T follicular helper cell (primary cell): Measurements from ENCODE around the gene DTD2.
A peak's percentile ranks its signal among the peaks of the same experiment; 100 is the strongest.
"Not testable (repeated sequence)": the region's sequence is repeated elsewhere in the genome, so short reads cannot be mapped to it uniquely, and the experiment has no call there.

Source experiments
- DNase-seq: peaks from one replicate; pipeline ENCODE4 v3.0.0-alpha.2; 2020; ENCODE audit warnings: low read depth
- total RNA-seq, 2 experiments: gene quantifications; one replicate each; lab custom pipeline; 2026; lab: John Stamatoyannopoulos, UW

DTD2 gene
- 14.0 to 22.2 reads per million in 2 experiments for total RNA-seq

DNA sequence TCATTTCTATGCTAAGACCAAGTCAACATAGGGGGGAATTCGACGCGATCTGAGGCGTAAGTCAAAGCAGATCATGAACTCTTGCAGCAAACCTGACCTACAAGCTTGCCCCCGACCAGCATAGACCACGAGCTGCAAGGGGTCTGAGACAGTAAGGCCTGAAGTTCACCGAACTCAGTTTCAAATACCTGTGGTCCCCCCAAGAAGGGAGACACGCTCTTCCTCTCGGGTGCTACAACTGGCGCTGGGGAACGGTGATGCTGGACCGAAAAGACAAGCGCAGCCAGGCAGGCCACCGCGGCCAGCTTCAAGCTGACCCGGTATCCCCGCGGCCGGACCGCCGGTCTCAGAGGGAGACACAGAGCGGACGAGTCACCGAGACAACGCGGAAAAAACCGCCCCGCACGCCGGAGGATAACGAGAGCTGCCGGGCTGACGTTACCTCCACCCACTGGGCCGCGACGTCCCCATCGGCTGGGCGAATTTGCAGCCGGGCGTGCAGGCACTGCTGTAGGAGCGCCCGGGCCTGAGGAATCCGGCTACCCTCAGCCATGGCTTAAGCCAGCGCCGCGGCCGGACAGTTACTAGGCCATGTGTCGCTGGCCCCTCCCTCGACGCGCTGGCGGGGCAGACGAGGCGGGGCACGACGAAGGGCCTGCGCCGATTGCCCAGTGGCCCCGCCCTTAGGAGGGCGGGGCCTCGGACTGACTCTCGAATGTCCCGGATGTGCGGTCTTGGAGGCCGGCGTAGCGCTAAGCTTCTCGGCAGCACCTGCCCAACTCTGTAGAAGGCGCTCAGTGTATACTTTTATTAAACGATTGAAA lies at the start of gene DTD2:
Gene DTD2 (minus strand): TSS at position 666 of the 824 bp plus-strand sequence. CDS start 113 bp downstream, at position 553.
- DNase-seq = peak; percentile 89

- no peak for DNase-seq
Measured at GRCh38 chr14:31505411-31505810, 48.1 kb upstream of the DTD2 start.

GRCh38 chr14:31501870-31502269 lies 44.6 kb upstream of the DTD2 start:
- no peak for DNase-seq

- no peak for DNase-seq
Measured at GRCh38 chr14:31492759-31493498, 35.6 kb upstream of the DTD2 start.

- DNase-seq = no peak
Measured at GRCh38 chr14:31489691-31490090, 32.4 kb upstream of the DTD2 start.

- no peak for DNase-seq
Measured at GRCh38 chr14:31487886-31488285, 30.6 kb upstream of the DTD2 start, which contains the start of gene GPR33. Gene GPR33, minus strand, starts transcription at chr14:31488039. Its CDS starts 4,074 bp downstream, at chr14:31483965.

DNA sequence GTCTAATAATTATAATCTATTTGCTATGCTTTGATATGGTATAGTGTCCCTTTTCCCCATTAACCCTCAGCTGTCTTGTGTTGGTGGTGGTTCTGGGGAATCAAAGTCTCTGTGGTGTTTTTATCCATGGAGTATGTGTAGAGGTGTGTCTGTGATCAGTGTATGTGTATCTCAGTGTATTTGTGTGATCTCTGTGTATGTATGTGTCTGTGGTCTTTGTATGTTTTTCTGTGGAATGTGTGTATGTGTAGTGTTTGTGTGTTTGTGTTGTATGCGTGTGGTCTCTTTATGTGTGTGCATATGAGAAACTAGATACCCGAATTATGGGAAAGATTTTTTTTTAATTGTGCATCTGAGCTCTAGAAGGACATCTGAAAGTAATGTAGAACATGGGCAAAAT lies 29.5 kb upstream of the DTD2 start:
- DNase-seq = no peak

GRCh38 chr14:31484754-31485153 lies 27.4 kb upstream of the DTD2 start:
- no peak for DNase-seq

- no peak for DNase-seq
Measured at GRCh38 chr14:31480156-31480555, 22.9 kb upstream of the DTD2 start.

GRCh38 chr14:31479027-31479426 lies 21.7 kb upstream of the DTD2 start:
- no peak for DNase-seq

DNA sequence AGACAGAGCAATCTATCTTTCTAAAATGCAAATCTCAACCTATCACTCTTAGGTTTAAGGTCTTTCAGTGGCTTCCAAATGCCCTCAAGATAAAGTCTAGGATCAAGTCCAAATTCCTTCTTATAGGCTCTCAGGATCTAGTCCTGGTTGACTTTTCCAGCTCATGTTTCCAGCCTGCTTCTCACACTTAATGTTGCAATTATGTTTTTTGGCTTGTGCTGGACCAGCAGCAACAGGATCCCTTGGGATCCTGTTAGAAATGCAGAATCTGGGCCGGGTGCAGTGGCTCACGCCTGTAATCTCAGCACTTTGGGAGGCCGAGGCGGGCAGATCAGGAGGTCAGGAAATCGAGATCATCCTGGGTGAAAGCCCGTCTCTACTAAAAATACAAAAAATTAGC lies 19.9 kb upstream of the DTD2 start:
- DNase-seq = no peak

DNA sequence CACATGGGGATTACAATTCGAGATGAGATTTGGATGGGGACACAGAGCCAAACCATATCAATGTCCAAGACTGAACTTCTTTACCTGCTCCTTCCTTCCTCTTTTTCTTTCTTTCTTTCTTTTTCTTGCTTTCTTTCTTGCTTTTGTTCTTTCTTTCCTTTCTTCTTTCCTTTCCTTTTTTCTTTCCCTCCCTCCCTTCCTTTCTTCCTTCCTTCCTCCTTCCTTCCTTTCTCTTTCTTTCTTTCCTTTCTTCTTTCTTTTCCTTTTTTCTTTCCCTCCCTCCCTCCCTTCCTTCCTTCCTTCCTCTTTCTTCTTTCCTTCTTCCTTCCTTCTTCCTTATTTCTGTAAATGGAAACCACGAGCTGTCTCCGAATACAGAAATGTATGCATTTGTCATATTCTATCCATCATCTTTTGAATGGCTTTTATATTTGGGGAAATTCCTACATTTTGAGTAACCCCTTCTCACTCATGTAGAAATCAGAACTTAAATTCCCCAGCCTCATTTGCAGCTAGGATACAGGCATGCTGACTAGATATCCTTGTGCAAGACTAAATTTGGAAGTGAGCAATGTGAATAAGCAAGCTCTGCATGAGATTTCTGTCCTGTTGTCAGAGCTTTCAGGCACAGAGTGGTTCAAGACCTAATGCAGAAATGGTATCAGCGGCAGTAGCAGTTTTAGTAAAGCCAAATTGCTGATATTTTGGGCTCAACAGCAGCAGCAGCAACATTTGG lies 19.0 kb upstream of the DTD2 start:
- no peak for DNase-seq

GRCh38 chr14:31466554-31466953 lies 9.2 kb upstream of the DTD2 start:
- no peak for DNase-seq

DNA sequence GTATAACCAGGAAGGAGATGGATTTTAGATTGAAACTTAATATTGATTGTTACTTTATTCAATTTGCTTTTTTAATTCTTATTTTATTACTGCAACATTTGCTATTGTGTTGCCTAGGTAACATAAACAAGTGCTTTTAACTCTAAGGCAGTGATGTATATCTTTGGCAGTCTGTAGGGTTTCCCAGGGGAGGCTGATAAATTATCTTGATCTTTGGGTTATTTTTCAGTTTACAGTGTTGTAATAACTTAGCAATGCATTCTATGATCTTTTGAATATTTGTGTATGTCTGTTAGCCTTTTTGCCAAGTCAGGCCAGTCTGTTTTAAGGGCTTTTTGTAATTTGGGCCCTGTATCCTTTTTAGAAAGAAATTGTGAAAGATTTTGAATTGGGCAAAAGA lies 7.8 kb upstream of the DTD2 start:
- no peak for DNase-seq

DNA sequence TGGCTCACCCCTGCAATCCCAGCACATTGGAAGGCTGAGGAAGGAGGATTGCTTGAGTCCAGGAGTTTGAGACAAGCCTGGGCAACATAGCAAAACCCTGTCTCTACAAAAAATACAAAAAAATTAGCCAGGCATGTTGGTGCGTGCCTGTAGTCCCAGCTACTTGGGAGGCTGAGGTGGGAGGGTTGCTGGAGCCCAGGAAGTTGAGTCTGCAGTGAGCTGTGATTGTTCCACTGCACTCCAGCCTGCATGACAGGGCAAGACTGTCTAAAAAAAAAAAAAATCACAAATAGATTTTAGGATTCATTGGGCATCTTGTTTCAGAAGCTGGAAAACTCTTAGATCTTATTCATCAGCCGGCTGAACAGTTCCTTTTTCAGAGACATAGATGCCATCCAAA lies 5.1 kb upstream of the DTD2 start:
- DNase-seq = not testable (repeated sequence)

- no peak for DNase-seq
Measured at GRCh38 chr14:31461545-31461944, 4.2 kb upstream of the DTD2 start.

DNA sequence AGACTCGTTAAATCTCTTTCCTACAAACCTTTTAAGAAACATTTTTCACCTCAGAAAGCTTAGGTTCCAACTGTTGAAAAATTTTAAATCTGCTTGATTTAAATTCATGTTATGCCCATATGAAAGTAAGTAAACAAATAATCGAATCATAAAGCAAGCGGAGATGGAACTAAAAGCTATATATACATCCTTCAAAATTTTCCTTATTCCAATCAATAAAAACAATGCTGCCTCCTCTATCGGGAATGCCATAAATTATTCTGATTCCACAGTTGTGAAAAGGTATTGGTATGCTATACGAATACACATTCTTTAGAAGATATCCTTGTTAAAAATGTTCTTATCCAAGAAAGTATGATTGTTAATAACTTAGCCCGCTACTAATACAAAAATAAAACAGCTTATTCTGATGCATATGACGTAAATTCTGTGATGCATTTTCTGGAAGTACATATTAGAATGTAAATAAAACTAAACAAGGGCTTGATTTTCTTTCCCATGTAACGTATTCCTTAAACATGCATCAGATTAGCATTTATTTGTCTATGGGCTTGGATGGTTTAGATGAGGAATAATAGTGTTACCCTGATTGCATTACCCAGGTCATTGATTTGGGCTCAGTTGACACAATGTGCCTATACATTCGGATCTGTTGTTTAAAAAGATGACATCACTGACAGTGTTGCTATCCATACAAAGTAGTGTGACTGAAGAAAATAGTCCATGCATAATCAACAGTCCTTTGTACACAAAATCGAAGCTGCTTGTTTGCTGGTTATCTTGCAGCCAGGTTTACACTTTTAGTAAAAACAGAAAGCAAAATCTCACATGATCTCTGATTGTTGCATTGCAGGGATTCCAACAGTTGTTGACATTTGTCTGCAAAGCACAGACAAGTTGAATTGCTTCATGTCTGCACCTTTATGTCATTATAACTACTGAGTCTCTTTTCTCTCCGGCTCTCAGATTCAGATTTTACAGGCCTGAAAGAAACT lies 656 bp upstream of the DTD2 start:
- DNase-seq = no peak

DNA sequence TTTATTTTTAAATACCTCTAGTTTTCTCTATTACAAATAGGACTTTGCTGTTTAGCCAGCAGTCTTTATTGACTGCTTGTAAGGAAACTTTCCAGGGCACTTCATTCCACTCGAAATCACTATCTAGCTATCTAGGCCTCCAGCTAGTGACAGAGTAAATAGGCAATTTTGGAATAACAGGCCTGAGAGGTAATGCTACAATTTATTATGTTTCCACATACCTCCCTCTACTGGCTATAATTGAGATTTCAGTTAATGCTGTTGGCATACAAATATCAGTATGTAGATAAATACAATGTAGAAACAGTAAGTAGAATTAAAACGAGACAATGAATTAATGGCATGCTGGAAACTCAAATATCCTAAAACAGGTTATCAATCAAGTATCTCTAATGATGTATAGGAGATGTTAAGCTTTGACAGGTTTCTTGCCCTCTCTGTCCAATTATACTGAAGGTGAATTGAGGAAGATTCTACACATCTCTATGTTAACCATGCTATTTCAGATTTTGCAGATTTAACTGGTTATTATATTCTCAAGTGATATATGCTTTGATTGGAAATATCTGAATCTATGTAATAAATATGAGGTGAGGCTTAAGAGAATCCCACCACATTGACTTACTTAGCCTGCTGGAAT lies 7.2 kb downstream of the DTD2 start:
- DNase-seq = no peak

DNA sequence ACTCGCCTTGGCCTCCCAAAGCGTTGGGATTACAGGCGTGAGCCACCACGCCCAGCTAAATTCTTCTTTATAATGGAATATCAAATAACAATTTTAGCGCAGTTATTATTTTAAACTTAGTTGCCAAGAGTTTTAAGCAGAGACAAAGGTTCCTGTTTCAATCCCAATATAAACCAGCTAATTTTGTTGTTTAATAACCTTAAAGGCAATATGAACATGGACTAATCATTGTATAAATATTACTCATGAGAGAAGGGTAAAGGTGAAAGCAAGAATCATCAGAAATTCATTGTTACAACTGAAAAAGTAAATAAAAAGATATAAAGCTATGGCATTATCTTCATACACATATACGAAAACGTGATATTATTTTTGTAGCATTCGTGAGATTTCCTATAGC lies 8.2 kb downstream of the DTD2 start:
- DNase-seq = no peak

DNA sequence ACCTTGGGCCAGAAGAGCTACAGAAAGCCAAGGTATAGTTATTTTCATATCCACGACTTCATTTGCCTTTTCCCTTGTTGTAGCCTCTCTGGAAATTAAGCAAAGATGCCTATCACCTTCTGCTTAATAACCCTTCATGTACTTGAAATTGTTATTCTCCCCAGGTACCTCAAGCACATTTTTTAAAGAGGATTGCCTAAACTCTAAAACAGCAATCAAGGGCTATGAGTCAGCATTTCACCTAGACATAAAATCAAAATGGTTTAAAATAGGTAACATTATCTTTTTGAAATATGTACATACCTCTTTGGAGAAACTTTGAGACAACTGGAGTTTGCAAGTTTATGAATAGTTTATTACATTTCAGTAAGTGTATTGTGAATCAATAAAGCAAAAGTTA lies 11.6 kb downstream of the DTD2 start:
- no peak for DNase-seq

DNA sequence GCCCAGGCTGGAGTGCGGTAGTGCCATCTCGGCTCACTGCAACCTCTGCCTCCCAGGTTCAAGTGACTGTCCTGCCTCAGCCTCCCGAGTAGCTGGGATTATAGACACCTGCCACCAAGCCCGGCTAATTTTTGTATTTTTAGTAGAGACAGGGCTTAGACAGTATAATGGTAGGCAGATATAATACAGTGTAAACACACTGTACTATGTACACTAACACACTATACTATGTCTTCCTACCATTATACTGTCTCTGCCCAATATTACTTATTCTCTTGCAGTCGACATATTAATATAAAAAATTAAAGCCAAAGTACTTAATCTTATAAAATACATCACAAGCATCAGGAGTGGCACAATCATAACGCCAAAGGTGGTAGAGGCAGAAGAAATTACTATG lies 15.0 kb downstream of the DTD2 start:
- no peak for DNase-seq
